ENCODE data around the gene PMEPA1.

DNA sequence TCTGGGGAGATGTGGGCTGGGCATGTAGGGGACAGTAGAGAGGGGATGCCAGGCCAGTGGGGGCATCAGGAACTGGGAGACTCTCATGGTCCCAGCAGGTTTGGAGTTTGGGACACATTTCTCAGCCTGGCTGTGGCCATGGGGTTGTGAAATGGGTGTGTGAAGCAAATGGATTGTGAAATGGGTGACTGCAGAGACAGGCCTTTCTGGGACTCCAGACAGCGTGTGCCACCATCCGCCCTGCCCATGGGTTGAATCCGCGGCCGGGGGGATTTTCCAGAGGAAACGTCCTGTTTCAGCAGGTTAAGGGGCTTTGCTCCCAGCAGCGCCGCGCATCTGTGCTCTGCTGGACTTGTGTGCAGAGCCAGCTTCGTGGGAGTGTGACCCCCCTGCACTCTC, 3.7 kb upstream of the PMEPA1 start:
- TF ChIP-seq POLR2A (IDR thresholded peaks at IDR 0.05; ENCODE audit: low read depth, low read length) = no peak
- no peak for TF ChIP-seq PAX5 (IDR thresholded peaks at IDR 0.05; ENCODE audit: insufficient read depth, low read length, severe bottlenecking)
